Loucy (cell line): ENCODE measurements around the gene TUT4.

ENCODE experiments used
- H2AFZ ChIP-seq: fragments of 200-600 bp; sonication (generic); 2 replicates; pipeline ENCODE4 v1.6.0; 2016; ENCODE audit warnings: antibody characterized with exemption, mild to moderate bottlenecking, low read length, moderate library complexity
- H3F3A ChIP-seq: fragments of 200-600 bp; 2 replicates; pipeline ENCODE4 v1.6.0; 2016; ENCODE audit warnings: antibody characterized with exemption, low read depth, mild to moderate bottlenecking
- H3K27me3 ChIP-seq: fragments of 200-600 bp; sonication (generic); 2 replicates; pipeline ENCODE4 v1.6.1; 2014; ENCODE audit warnings: low read length, mild to moderate bottlenecking; ENCODE audit not compliant: insufficient read depth, poor library complexity, severe bottlenecking
- H3K36me3 ChIP-seq: fragments of 200-600 bp; sonication (generic); 2 replicates; pipeline ENCODE4 v1.6.1; 2016; ENCODE audit warnings: low read length; ENCODE audit not compliant: insufficient read depth
- H3K4me1 ChIP-seq: fragments of 200-600 bp; sonication (generic); 2 replicates; pipeline ENCODE4 v1.5.1; 2014; ENCODE audit warnings: low read length, mild to moderate bottlenecking; ENCODE audit not compliant: insufficient read depth, poor library complexity, severe bottlenecking
- H3K4me2 ChIP-seq: fragments of 200-600 bp; sonication (generic); 2 replicates; pipeline ENCODE4 v1.6.0; 2014; ENCODE audit warnings: antibody characterized with exemption, low read length, low read depth, mild to moderate bottlenecking; ENCODE audit not compliant: poor library complexity, severe bottlenecking
- H3K4me3 ChIP-seq: fragments of 200-600 bp; sonication (generic); 2 replicates; pipeline ENCODE4 v1.5.1; 2014; ENCODE audit warnings: low read length, mild to moderate bottlenecking, mixed read lengths; ENCODE audit not compliant: poor library complexity, severe bottlenecking
- H3K79me2 ChIP-seq: fragments of 200-600 bp; sonication (generic); 2 replicates; pipeline ENCODE4 v1.6.1; 2014; ENCODE audit warnings: low read length; ENCODE audit not compliant: insufficient read depth
- H3K9ac ChIP-seq: fragments of 200-600 bp; sonication (generic); 2 replicates; pipeline ENCODE4 v1.6.0; 2014; ENCODE audit warnings: mild to moderate bottlenecking, low read depth, low read length, moderate library complexity; ENCODE audit not compliant: poor library complexity, severe bottlenecking
- H3K9me2 ChIP-seq: fragments of 200-600 bp; sonication (generic); replicated peaks from 2 replicates; pipeline ENCODE4 v1.6.1; 2016; ENCODE audit warnings: low read depth, low read length, mixed read lengths
- H3K9me3 ChIP-seq: fragments of 200-600 bp; sonication (generic); 2 replicates; pipeline ENCODE4 v1.6.1; 2014; ENCODE audit warnings: mild to moderate bottlenecking, antibody characterized with exemption, low read length, low read depth; ENCODE audit not compliant: insufficient read depth
- H4K20me1 ChIP-seq: fragments of 200-600 bp; sonication (generic); 2 replicates; pipeline ENCODE4 v1.6.0; 2014; ENCODE audit warnings: antibody characterized with exemption, low read length, mild to moderate bottlenecking; ENCODE audit not compliant: insufficient read depth, poor library complexity, severe bottlenecking
- EZH2phosphoT487 ChIP-seq: fragments of 200-600 bp; IDR thresholded peaks from 2 replicates; pipeline ENCODE4 v1.6.1; 2018; ENCODE audit warnings: antibody characterized with exemption, mild to moderate bottlenecking, moderate library complexity, borderline replicate concordance
- TF ChIP-seq, protein P1 (sequence below): fragments of 200-600 bp; sonication (generic); conservative IDR thresholded peaks from 2 replicates; pipeline ENCODE4 v1.5.1; 2014; ENCODE audit warnings: mild to moderate bottlenecking, antibody characterized with exemption, low read length

Gene TUT4

DNA sequence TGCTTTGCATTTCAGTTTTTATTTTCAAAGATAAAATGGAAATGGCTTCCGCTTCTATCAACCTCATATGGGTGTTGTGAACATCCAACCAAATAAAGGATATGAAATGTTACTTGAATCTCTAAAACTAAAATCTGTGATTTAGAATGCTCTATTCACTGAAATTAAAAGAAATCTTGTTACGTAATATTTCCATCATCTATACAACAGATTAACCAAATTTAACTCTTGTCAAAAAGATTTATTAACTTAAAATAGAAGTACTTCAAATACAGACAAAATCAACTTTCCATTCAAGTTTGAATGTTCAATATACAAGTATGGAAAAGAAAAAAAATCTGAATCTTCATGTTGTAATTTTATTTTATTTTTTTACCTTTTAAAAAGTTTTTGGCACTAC lies 129.8 kb downstream of the TUT4 start:
- Histone ChIP-seq H3K79me2 (peaks cover 11% of the 10 kb centered on the region), H3K4me3 (peak overlapping the region; percentile 68), H3K36me3 (peaks cover 20% of the 10 kb centered on the region), H3K9ac (peak overlapping the region; percentile 76), H4K20me1 (no peaks in the 10 kb centered on the region), H3F3A (peaks cover 30% of the 10 kb centered on the region), H2AFZ (no peak overlapping the region), H3K4me1 (peaks cover 77% of the 10 kb centered on the region), H3K9me2 (no peaks in the 10 kb centered on the region), H3K27me3 (no peaks in the 10 kb centered on the region), H3K4me2 (peak overlapping the region; percentile 88), H3K9me3 (no peaks in the 10 kb centered on the region)
- no peak for TF ChIP-seq EZH2phosphoT487
- TF ChIP-seq, protein P1, sequence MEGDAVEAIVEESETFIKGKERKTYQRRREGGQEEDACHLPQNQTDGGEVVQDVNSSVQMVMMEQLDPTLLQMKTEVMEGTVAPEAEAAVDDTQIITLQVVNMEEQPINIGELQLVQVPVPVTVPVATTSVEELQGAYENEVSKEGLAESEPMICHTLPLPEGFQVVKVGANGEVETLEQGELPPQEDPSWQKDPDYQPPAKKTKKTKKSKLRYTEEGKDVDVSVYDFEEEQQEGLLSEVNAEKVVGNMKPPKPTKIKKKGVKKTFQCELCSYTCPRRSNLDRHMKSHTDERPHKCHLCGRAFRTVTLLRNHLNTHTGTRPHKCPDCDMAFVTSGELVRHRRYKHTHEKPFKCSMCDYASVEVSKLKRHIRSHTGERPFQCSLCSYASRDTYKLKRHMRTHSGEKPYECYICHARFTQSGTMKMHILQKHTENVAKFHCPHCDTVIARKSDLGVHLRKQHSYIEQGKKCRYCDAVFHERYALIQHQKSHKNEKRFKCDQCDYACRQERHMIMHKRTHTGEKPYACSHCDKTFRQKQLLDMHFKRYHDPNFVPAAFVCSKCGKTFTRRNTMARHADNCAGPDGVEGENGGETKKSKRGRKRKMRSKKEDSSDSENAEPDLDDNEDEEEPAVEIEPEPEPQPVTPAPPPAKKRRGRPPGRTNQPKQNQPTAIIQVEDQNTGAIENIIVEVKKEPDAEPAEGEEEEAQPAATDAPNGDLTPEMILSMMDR = no peak

DNA sequence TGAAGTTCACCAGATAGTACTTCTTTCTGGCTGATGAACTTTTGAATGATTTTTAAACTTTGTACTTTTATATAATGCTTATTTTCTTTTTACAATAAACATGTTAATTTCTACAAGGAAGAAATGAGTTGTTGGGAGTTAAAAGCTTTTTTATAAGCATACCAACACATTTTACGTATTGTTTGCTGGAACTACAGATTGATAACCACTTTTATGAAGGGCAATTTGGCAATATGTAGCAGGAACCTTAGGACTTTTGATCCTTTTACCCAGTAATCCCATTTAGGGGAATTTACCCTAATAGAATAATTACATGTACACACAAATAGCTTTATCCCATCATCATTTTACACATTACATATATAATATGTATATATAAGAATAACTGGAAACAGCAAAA lies 132.2 kb downstream of the TUT4 start:
- Histone ChIP-seq H4K20me1 (no peaks in the 10 kb centered on the region), H3K4me3 (no peak overlapping the region), H2AFZ (no peak overlapping the region), H3K36me3 (peaks cover 36% of the 10 kb centered on the region), H3K27me3 (no peaks in the 10 kb centered on the region), H3K4me2 (peak overlapping the region; percentile 40), H3K9me3 (no peaks in the 10 kb centered on the region), H3K9ac (no peak overlapping the region), H3F3A (peaks cover 30% of the 10 kb centered on the region), H3K4me1 (peaks cover 74% of the 10 kb centered on the region), H3K79me2 (peaks cover 15% of the 10 kb centered on the region), H3K9me2 (no peaks in the 10 kb centered on the region)
- TF ChIP-seq EZH2phosphoT487 = no peak
- TF ChIP-seq, protein P1 = no peak

DNA sequence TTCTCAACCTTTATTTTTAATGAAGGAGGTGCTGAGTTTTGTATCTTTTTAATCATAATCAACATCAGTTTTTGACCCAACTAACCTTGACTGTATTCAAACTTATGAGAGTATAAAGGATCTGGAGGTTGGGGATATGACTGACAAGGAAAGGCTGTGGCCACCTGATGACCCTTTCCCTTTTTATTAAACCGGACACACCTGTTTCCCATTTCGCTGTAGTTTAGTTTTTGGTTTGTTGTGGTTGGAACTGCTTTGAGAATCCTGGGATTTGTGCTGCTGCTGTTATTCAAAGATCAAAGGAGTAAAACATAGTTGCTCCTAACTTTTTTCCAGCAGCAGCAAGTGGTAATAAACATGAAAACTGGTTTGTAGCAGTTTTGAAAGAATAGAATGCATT lies 136.1 kb downstream of the TUT4 start:
- H3K9ac ChIP-seq = no peak overlapping the region
- peaks cover 15% of the 10 kb centered on the region for H3K79me2 ChIP-seq
- H3K4me2 ChIP-seq = no peak overlapping the region
- no peaks in the 10 kb centered on the region for H4K20me1 ChIP-seq
- H3K4me1 ChIP-seq = peaks cover 37% of the 10 kb centered on the region
- H3K9me3 ChIP-seq = no peaks in the 10 kb centered on the region
- no peaks in the 10 kb centered on the region for H3K9me2 ChIP-seq
- H2AFZ ChIP-seq = no peak overlapping the region
- TF ChIP-seq EZH2phosphoT487 = no peak
- TF ChIP-seq, protein P1 = no peak
- no peak overlapping the region for H3K4me3 ChIP-seq
- H3K27me3 ChIP-seq = no peaks in the 10 kb centered on the region
- H3F3A ChIP-seq = peaks cover 9% of the 10 kb centered on the region; the same call in 1 of the 2 replicates
- H3K36me3 ChIP-seq = peaks cover 74% of the 10 kb centered on the region
